Hair follicle dermal papilla cell (primary cell): ENCODE data around the gene EFCAB11. TPM values are rescaled to one million over a fixed set of nuclear protein-coding genes. Genes with fewer than 3 reads are reported as not detected.

ENCODE experiments used
- total RNA-seq: library from RNA; depleted of rRNA; stranded (reverse); fragments of >200 nt; gene quantifications from 2 replicates; pipeline ENCODE4 v1.2.3, GENCODE V29; 2012

The EFCAB11 gene, protein sequence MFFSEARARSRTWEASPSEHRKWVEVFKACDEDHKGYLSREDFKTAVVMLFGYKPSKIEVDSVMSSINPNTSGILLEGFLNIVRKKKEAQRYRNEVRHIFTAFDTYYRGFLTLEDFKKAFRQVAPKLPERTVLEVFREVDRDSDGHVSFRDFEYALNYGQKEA
- total RNA-seq, result 2.8 TPM in 2 replicates

DNA sequence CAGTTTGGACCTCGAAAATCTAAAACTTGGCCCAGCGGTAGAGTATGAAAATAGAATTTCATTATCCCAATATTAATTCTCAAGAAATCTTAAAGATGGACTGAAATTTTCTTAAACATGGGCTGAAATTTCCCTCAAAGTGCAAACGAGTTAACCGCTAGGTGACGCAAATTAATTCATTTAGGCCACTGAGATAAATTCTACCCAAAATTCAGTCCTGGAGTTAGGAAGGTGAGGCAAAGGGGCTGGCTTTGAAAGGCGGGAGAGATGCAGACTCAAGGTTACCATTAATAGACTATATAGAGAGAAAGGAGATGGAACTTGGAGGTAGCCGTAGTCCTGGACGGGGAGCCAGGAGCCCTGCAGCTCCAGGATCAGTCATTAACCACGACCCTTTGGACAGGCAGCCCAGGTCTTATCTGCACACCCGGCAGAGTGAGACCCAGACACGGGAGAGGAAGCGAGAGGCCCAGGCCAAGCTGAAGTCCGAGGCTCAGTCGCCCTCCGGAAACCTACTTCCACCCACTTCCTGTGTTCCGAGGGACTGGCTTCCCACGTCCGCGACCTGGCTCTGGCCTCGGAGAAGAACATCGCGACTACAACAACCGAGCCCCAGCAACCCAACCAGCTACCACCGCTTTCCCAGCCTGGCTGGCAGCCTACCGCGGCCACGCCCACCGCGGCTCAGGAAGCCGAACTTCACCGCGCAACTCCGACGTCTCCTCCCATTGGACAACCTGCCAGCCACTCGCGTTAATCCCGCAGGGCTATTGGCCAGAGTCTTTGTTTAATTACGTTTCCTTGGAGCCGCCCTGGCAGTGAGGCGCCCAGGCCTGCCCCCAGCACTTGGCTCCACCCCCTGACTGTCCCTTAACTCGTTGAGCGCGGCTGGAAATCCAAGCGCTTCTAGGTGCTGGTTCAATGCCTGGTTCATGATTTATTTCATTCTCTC lies at the start of gene EFCAB11:
TSS of gene EFCAB11 (minus strand) at position 661 of the 952 bp plus-strand sequence. CDS start at position 591, 70 bp downstream.

DNA sequence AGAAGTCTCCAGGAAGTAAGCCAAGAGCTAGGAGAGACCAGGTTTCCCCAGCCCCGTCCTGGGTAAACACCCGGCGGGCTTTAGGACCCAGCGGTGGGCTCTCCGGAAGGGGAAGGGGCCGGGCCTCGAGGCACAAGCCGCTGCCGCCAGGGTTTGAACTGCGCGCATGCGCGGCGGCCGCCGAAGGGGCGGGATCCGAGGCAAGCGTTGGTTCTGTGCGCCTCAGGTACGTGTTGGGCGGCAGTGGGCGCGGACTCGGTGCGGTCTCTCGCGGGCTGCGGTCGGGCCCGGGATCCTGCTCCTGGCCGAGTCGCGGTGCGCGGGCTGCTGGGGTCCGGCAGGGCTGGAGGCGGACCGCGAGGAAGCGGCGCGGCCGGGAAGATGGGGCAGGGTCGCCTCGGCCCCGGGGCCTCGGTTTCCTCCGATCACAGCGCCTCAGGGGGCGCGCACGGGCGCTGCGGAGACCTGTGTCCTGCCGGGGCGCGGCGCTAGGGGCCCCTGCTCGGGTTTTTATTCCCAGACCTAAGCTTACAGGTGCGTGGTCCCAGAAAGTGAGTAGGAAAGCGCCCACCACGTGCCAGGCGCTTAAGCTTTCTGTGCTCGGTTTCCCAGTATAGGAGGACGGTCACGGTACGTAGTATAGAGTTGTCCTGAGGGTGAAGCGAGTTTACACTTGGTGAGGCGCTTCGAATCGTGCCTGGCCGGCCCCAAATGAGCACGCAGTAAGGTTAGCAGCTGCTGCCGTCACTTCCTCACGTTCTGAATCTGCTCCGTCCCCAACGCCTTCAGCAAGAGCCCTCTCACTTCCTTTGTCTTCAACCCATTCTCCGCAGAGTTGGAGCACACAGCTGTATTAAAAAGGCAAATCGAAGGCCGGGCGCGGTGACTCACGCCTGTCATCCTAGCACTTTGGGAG lies 1.5 kb upstream of the EFCAB11 start, which contains the start of gene TDP1:
TSS of gene TDP1 (plus strand) at position 183 of the 916 bp plus-strand sequence. CDS start 7,188 bp downstream, outside the sequence.

Other genes starting within 250 kb of the EFCAB11 start
- gene TDP1, start 1.2 kb upstream of the EFCAB11 start, total RNA-seq, result 13.5 and 14.6 TPM in 2 replicates
- gene KCNK13, start 107.3 kb upstream of the EFCAB11 start, total RNA-seq, result not detected in 2 replicates